Spleen (tissue), 11 donors: ENCODE measurements around the gene MRPS5. TPM values are rescaled to one million over a fixed set of nuclear protein-coding genes. Genes with fewer than 3 reads are reported as not detected.

Experiments
- DNase-seq: peaks from one replicate; pipeline ENCODE4 v3.0.0-alpha.2; 2020
- H3K27ac ChIP-seq, 8 donors: fragments of 200-600 bp; sonication (generic) in 7 of 8; 1 replicate in 4 of 8; 2 replicates in 4 of 8; pipeline versions ENCODE4 v1.5.0 to v1.8.0; 2016 to 2021; ENCODE audit warnings: inconsistent platforms in 4 of 8, mild to moderate bottlenecking in 4 of 8, moderate library complexity in 1 of 8
- H3K27me3 ChIP-seq, 7 donors: fragments of 200-600 bp; sonication (generic) in 6 of 7; replicated peaks in 1 of 7; 1 replicate in 4 of 7; 2 replicates in 3 of 7; pipeline versions ENCODE4 v1.5.0 to v1.8.0; 2016 to 2021; ENCODE audit warnings: inconsistent platforms in 3 of 7, mild to moderate bottlenecking in 1 of 7
- H3K36me3 ChIP-seq, 6 donors: fragments of 200-600 bp; sonication (generic) in 5 of 6; 1 replicate in 4 of 6; 2 replicates in 2 of 6; pipeline versions ENCODE4 v1.5.0 to v1.8.0; 2016 to 2021; ENCODE audit warnings: inconsistent platforms in 2 of 6
- H3K4me1 ChIP-seq, 6 donors: fragments of 200-600 bp; sonication (generic) in 5 of 6; 1 replicate in 3 of 6; 2 replicates in 3 of 6; pipeline versions ENCODE4 v1.5.0 to v1.8.0; 2016 to 2021; ENCODE audit warnings: inconsistent platforms in 3 of 6
- H3K4me3 ChIP-seq, 8 donors: fragments of 200-600 bp; sonication (generic) in 7 of 8; 1 replicate in 4 of 8; 2 replicates in 4 of 8; pipeline versions ENCODE4 v1.5.0 to v1.8.0; 2016 to 2021; ENCODE audit warnings: inconsistent platforms in 4 of 8, mild to moderate bottlenecking in 4 of 8, moderate library complexity in 2 of 8
- H3K9me3 ChIP-seq, 8 donors: fragments of 200-600 bp; sonication (generic) in 7 of 8; 1 replicate in 4 of 8; 2 replicates in 4 of 8; pipeline versions ENCODE4 v1.5.0 to v1.8.0; 2016 to 2021; ENCODE audit warnings: inconsistent platforms in 4 of 8
- POLR2A ChIP-seq, 3 donors: fragments of 450-650 bp; IDR thresholded peaks; one replicate each; pipeline ENCODE4 v1.5.1; 2017; ENCODE audit warnings: antibody characterized with exemption in 3 of 3, mild to moderate bottlenecking in 1 of 3
- POLR2AphosphoS5 ChIP-seq, 3 donors: sonication (generic); formaldehyde crosslinking; IDR thresholded peaks; one replicate each; pipeline ENCODE4 v1.5.1; 2017; ENCODE audit warnings: antibody characterized with exemption in 3 of 3
- WGBS, 5 donors: extraction: QIAGEN DNeasy Blood & Tissue Kit in 3 of 5; methylation state at CpG; one replicate each; pipeline versions ENCODE4 v1.1.5 to v1.1.7; 2013 to 2018; 5-methylcytosine and 5-hydroxymethylcytosine counted together
- intact Hi-C: fragments of 100-400 bp; cut with DNase I; formaldehyde crosslinking; loops from one replicate; pipeline ENCODE4 v1.15.0; 2023; ENCODE audit warnings: low total_unique reads
- polyA plus RNA-seq, 3 donors: library from polyadenylated mRNA; stranded (reverse); fragments of 200-250 nt; gene quantifications; one replicate each; pipeline ENCODE4 v1.2.1, GENCODE V29; 2013
- total RNA-seq, 7 donors: library from RNA; depleted of rRNA in 3 of 7; stranded (reverse); fragments of >200 nt in 3 of 7; fragmentation: NEBNext Ultra II Directional in 4 of 7; extraction: Animal tissue kit (Norgen Biotek cat#: 25700) in 4 of 7; gene quantifications; one replicate each; pipeline versions ENCODE4 v1.1.0 to v1.2.1, GENCODE V29; 2016 to 2021
- TF ChIP-seq, protein P1 (sequence below), 11 experiments: fragments of 200-600 bp in 7 of 11; fragments of 450-650 bp in 4 of 11; sonication (generic) in 4 of 11; IDR thresholded peaks in 8 of 11; conservative IDR thresholded peaks in 3 of 11; 1 replicate in 7 of 11; 2 replicates in 4 of 11; pipeline versions ENCODE4 v1.4.0 to v1.8.0; 2016 to 2021; ENCODE audit warnings: antibody characterized with exemption in 11 of 11, inconsistent platforms in 4 of 11, mild to moderate bottlenecking in 1 of 11
- donor health status: healthy with polysubstance abuse.
- donor health status: DM: no; HTN: no; CAD: no; lungs with moderate emphysema.
- donor health status: DM: no; HTN: no; CAD: no.
- donor health status: Bipolar disorder and iron deficiency.
- donor health status: healthy.
- donor health status: DM: no; HTN: no; CAD: no.
- donor health status: DM: yes; HTN: yes; CAD: no.

The MRPS5 gene
- total and polyA plus RNA-seq, 10 donors: 37.5 to 92.2 (median 53.7) TPM

- Histone ChIP-seq H3K4me1 (no peaks in the 10 kb centered on the region), H3K4me3 (no peak overlapping the region), H3K27ac (no peak overlapping the region), H3K9me3 (no peaks in the 10 kb centered on the region), H3K27me3 (peaks cover 0 to 41% (median 0%) of the 10 kb centered on the region in 7 donors), H3K36me3 (no peaks in the 10 kb centered on the region)
- no peak for TF ChIP-seq POLR2AphosphoS5 (IDR thresholded peaks at IDR 0.05)
- no peak for TF ChIP-seq POLR2A (IDR thresholded peaks at IDR 0.05)
- TF ChIP-seq, protein P1, sequence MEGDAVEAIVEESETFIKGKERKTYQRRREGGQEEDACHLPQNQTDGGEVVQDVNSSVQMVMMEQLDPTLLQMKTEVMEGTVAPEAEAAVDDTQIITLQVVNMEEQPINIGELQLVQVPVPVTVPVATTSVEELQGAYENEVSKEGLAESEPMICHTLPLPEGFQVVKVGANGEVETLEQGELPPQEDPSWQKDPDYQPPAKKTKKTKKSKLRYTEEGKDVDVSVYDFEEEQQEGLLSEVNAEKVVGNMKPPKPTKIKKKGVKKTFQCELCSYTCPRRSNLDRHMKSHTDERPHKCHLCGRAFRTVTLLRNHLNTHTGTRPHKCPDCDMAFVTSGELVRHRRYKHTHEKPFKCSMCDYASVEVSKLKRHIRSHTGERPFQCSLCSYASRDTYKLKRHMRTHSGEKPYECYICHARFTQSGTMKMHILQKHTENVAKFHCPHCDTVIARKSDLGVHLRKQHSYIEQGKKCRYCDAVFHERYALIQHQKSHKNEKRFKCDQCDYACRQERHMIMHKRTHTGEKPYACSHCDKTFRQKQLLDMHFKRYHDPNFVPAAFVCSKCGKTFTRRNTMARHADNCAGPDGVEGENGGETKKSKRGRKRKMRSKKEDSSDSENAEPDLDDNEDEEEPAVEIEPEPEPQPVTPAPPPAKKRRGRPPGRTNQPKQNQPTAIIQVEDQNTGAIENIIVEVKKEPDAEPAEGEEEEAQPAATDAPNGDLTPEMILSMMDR (IDR thresholded peaks at IDR 0.05 in 8 of 11, conservative IDR thresholded peaks at IDR 0.05 in 3 of 11): no peak
- 78 to 89% (median 83%) methylated on average over 9 of the region's 9 CpGs for WGBS, 5 donors
- no peak for DNase-seq
- intact Hi-C loops: no loop called here
These were observed 63.1 kb downstream of the MRPS5 start for GRCh38 chr2:95058466-95058988.

DNA sequence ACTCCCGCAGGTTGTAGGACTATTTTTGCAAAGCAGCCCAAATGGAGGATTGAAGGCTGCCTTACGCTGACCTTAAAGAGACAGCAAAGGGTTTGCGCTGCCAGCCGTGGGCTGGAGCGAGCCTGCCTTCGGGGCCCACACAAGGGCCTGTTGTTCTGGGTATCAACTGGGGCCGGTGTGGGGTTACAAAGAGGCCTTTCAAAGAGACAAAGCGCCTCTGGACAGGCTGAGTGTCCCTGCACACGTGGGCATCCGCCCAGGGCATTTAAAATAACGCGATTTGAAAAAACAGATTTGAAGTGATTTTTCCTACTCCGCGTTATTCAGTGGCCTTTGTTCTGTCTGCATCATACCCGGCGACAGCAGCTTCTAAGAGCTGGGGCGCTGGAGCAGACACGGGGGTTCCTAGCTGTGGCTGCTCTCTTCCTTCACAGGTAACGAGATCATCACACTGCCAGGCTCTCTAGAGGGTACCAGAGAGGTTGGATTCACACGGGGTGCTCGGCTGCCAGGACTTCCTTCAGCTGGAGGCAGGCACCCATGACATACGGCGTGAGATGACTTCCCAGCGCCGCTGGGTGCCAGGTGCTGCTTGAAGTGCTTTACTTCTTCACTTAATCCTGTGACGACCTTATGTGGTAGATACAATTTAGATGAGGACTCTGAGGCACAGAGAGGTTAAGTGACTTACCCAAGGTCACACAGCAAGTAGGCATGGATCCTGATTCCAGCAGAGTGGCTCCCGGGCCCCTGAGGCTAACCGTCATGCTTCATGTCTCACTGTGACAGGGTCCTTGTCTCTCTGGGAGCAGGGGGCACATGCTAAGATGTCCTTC lies 63.9 kb downstream of the MRPS5 start:
- H3K36me3 ChIP-seq: no peaks in the 10 kb centered on the region
- TF ChIP-seq POLR2AphosphoS5 (IDR thresholded peaks at IDR 0.05): no peak
- TF ChIP-seq POLR2A (IDR thresholded peaks at IDR 0.05): no peak
- TF ChIP-seq, protein P1 (IDR thresholded peaks at IDR 0.05 in 8 of 11, conservative IDR thresholded peaks at IDR 0.05 in 3 of 11): no peak
- peak; percentile 63 for DNase-seq
- WGBS, 5 donors: 84 to 87% (median 85%) methylated on average over 22 to 28 of the region's 28 CpGs
- H3K4me1 ChIP-seq: no peaks in the 10 kb centered on the region
- peaks cover 0 to 44% (median 0%) of the 10 kb centered on the region in 7 donors for H3K27me3 ChIP-seq
- no peak overlapping the region for H3K4me3 ChIP-seq
- H3K9me3 ChIP-seq: no peaks in the 10 kb centered on the region
- H3K27ac ChIP-seq: no peak overlapping the region
- intact Hi-C loops: no loop called here

- intact Hi-C loops: no loop called here
- Histone ChIP-seq H3K9me3 (no peaks in the 10 kb centered on the region), H3K27me3 (peaks cover 0 to 45% (median 0%) of the 10 kb centered on the region in 7 donors), H3K4me1 (no peaks in the 10 kb centered on the region), H3K36me3 (no peaks in the 10 kb centered on the region), H3K27ac (no peak overlapping the region), H3K4me3 (no peak overlapping the region)
- WGBS, 5 donors: 82 to 89% (median 87%) methylated on average over 12 to 15 of the region's 15 CpGs
- peak; percentile 47 for DNase-seq
- TF ChIP-seq POLR2A (IDR thresholded peaks at IDR 0.05) (no peak), POLR2AphosphoS5 (IDR thresholded peaks at IDR 0.05) (no peak)
- TF ChIP-seq, protein P1 (IDR thresholded peaks at IDR 0.05 in 8 of 11, conservative IDR thresholded peaks at IDR 0.05 in 3 of 11): no peak
These were observed 64.8 kb downstream of the MRPS5 start for GRCh38 chr2:95056461-95057459.
